Fibroblast of pulmonary artery (primary cell): Measurements from ENCODE around the gene DGKI.
"Not testable (repeated sequence)": the region's sequence is repeated elsewhere in the genome, so short reads cannot be mapped to it uniquely, and the experiment has no call there.

Experiments used
- DNase-seq: peaks from one replicate; pipeline ENCODE4 v3.0.0-alpha.2; 2010; ENCODE audit warnings: low read depth
- H3K4me3 ChIP-seq: replicated peaks from 2 replicates; pipeline ENCODE4 v1.5.1; 2011; ENCODE audit warnings: low read depth, mild to moderate bottlenecking, control low read depth, low read length, moderate library complexity
- TF ChIP-seq, protein P1 (sequence below): IDR thresholded peaks from 2 replicates; pipeline ENCODE4 v1.5.1; 2011; ENCODE audit warnings: mild to moderate bottlenecking, control low read depth, low read length, inconsistent platforms; ENCODE audit errors: missing control alignments

DGKI gene

DNA sequence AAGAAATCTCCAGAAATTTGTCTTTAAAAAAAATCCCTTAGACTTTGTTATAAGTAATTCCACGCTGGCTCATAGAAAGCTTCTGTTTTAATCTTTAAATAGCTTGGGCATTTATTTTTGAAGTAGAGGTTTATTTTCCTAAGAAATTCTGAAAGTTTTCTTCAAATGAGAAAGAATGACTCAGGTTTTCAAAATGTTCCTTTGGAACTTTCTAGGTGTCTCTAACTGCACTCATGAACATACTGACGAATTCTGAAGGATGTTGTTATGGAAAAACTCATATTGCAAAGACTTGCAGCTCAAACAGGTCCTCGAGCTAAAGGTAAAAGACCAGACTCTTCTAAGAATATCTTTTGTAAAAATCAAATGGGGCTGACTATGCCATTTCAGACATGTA lies 10.7 kb downstream of the DGKI start:
- no peak for DNase-seq
- TF ChIP-seq, protein P1, sequence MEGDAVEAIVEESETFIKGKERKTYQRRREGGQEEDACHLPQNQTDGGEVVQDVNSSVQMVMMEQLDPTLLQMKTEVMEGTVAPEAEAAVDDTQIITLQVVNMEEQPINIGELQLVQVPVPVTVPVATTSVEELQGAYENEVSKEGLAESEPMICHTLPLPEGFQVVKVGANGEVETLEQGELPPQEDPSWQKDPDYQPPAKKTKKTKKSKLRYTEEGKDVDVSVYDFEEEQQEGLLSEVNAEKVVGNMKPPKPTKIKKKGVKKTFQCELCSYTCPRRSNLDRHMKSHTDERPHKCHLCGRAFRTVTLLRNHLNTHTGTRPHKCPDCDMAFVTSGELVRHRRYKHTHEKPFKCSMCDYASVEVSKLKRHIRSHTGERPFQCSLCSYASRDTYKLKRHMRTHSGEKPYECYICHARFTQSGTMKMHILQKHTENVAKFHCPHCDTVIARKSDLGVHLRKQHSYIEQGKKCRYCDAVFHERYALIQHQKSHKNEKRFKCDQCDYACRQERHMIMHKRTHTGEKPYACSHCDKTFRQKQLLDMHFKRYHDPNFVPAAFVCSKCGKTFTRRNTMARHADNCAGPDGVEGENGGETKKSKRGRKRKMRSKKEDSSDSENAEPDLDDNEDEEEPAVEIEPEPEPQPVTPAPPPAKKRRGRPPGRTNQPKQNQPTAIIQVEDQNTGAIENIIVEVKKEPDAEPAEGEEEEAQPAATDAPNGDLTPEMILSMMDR = no peak
- no peak overlapping the region for H3K4me3 ChIP-seq

- TF ChIP-seq, protein P1 = no peak
- H3K4me3 ChIP-seq = no peak overlapping the region
- no peak for DNase-seq
Measured at GRCh38 chr7:137835486-137836112, 11.2 kb downstream of the DGKI start.

GRCh38 chr7:137834552-137834951 lies 12.2 kb downstream of the DGKI start:
- TF ChIP-seq, protein P1 = no peak
- DNase-seq = peak; percentile 26
- no peak overlapping the region for H3K4me3 ChIP-seq

DNA sequence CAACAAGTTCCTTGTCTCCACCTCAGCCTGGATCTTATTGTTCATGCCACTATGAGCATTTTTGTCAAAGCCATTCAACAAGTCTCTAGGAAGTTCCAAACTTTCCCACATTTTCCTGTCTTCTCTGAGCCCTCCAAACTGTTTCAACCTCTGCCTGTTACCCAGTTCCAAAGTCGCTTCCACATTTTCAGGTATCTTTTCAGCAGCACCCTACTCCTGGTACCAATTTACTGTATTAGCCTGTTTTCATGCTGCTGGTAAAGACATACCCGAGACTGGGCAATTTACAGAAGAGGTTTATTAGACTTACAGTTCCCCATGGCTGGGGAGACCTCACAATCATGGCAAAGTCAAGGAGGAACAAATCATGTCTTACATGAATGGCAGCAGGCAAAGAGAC lies 13.8 kb downstream of the DGKI start:
- DNase-seq, H3K4me3 ChIP-seq: not testable (repeated sequence)

- DNase-seq = no peak
- H3K4me3 ChIP-seq = no peak overlapping the region
- TF ChIP-seq, protein P1 = no peak
Measured at GRCh38 chr7:137832382-137832781, 14.4 kb downstream of the DGKI start.

DNA sequence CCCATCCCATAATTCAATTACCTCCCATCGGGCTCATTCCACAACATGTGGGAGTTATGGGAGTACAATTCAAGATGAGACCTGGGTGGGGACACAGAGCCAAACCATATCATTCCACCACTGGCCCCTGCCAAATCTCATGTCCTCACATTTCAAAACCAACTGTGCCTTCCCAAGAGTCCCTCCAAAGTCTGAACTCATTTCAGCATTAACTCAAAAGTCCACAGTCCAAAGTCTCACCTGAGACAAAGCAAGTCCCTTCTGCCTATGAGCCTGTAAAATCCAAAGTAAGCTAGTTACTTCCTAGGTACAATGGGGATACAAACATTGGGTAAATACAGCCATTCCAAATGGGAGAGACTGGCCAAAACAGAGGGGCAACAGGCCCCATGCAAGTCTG lies 15.2 kb downstream of the DGKI start:
- H3K4me3 ChIP-seq, DNase-seq: not testable (repeated sequence)

DNA sequence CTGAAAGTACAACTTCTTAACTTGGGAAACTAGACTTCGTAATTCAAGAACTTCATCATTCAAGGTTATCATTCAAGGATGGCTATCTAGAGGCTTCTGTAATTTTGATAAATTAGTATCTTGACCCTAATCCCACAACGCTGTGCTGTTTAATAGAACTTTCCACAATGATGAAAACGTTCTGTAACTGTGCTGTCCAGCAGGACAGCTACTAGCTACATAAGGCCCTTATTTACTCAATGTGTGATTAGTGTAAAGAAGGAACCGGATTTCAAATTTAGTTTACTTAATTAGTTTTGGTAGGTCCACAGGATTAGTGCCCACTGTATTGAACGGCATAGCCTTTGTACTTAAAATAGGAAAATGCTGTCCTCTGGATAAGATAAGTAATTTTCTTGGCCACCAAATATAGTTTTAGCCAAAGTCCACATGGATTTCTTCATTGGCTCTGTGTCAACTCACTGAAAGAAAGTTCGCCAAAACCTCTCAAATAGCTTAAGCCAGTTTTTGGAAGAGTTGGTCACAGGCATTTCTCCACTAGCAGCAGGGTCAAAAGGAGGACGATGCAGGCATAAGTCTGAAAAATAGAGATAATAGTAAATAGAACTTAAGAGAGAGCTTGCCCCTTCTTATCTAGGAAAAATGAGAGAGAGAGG lies 17.3 kb downstream of the DGKI start:
- TF ChIP-seq, protein P1 = no peak
- no peak overlapping the region for H3K4me3 ChIP-seq
- DNase-seq = no peak

DNA sequence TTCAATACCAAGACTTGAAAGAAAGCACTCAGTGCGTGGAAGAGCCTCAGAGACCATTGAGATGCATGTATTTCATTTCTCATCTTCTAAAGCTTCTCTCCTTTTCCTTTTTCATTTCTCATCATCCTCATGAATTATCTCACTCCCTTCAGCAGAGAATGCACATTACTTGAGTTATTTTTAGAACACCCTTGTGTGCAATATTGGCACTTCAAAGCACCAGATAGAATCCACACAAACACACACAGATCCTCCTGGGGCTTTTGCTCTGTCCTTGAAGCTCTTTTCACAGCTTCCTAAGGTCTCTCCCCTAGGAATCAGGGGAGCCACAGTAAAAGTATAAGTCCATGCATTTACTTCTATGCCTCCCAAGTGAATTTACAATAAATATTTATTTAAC lies 18.3 kb downstream of the DGKI start:
- TF ChIP-seq, protein P1 = no peak
- H3K4me3 ChIP-seq = no peak overlapping the region
- DNase-seq = no peak
